GM23338 (cell line): ENCODE data around the gene OR52W1. TPM values are rescaled to one million over a fixed set of nuclear protein-coding genes. Genes with fewer than 3 reads are reported as not detected.

ENCODE experiments used
- ETS1 ChIP-seq: IDR thresholded peaks from 2 replicates; pipeline ENCODE4 v1.6.1; 2016; ENCODE audit warnings: antibody characterized with exemption
- EZH2 ChIP-seq: fragments of 200-600 bp; sonication (generic); IDR thresholded peaks from one replicate; pipeline ENCODE4 v1.8.0; 2017; ENCODE audit warnings: antibody characterized with exemption, mild to moderate bottlenecking, low read depth; ENCODE audit not compliant: unreplicated experiment
- NANOG ChIP-seq: IDR thresholded peaks from 2 replicates; pipeline ENCODE4 v1.6.1; 2016; ENCODE audit warnings: antibody characterized with exemption, borderline replicate concordance
- REST ChIP-seq: IDR thresholded peaks from one replicate; pipeline ENCODE4 v1.6.1; 2018; ENCODE audit warnings: antibody characterized with exemption; ENCODE audit not compliant: unreplicated experiment
- ZNF114 ChIP-seq: fragments of 250-450 bp; sonication (Bioruptor Pico); IDR thresholded peaks from 2 replicates; pipeline ENCODE4 v1.5.0; 2020; ENCODE audit warnings: mild to moderate bottlenecking, moderate library complexity
- ZNF462 ChIP-seq: fragments of 250-450 bp; sonication (Bioruptor Pico); IDR thresholded peaks from 2 replicates; pipeline ENCODE4 v1.5.0; 2020; ENCODE audit warnings: mild to moderate bottlenecking, moderate library complexity
- polyA plus RNA-seq: library from polyadenylated mRNA; unstranded; fragments of >200 nt; fragmentation: Nextera tagmentation; extraction: Ambion mirVana; gene quantifications from 2 replicates; pipeline ENCODE4 v1.2.1, GENCODE V29; 2016
- total RNA-seq: library from RNA; depleted of rRNA; stranded (reverse); fragments of >200 nt; shearing (Covaris generic); gene quantifications from 2 replicates; pipeline ENCODE4 v1.2.3, GENCODE V29; 2014

OR52W1 gene
- total and polyA plus RNA-seq, 2 experiments from 2014 or later, result not detected

GRCh38 chr11:6196396-6196795 is 2.6 kb upstream of the OR52W1 start (continued):
- TF ChIP-seq ZNF462 (CRISPR knock-in tag) (no peak), REST (no peak), NANOG (no peak), ZNF114 (CRISPR knock-in tag) (no peak), ETS1 (no peak), EZH2 (no peak)
